Heart left ventricle (tissue), 16 donors: ENCODE measurements around the gene FSTL4. TPM values are rescaled to one million over a fixed set of nuclear protein-coding genes. Genes with fewer than 3 reads are reported as not detected.

ENCODE experiments used
- ATAC-seq, 4 donors: fragments of 200-7000 bp; cut with Tn5 transposase; one replicate each; pipeline ENCODE4 v1.9.1; 2020 to 2022; ENCODE audit warnings: moderate library complexity in 4 of 4, mild to moderate bottlenecking in 3 of 4, moderate number of reproducible peaks in 1 of 4
- DNase-seq, 5 donors: peaks; one replicate each; pipeline ENCODE4 v3.0.0-alpha.2; 2020
- H3K27ac ChIP-seq, 12 donors: fragments of 200-600 bp; sonication (generic) in 4 of 12; one replicate each; pipeline versions ENCODE4 v1.5.0 to v1.8.0; 2016 to 2022; ENCODE audit warnings: mild to moderate bottlenecking in 2 of 12
- H3K27me3 ChIP-seq, 9 donors: fragments of 200-600 bp; sonication (generic) in 2 of 9; one replicate each; pipeline versions ENCODE4 v1.5.1 to v1.8.0; 2016 to 2022; ENCODE audit warnings: mild to moderate bottlenecking in 3 of 9
- H3K36me3 ChIP-seq, 9 donors: fragments of 200-600 bp; sonication (generic) in 2 of 9; one replicate each; pipeline versions ENCODE4 v1.5.0 to v1.8.0; 2018 to 2022; ENCODE audit warnings: mild to moderate bottlenecking in 2 of 9
- H3K4me1 ChIP-seq, 12 donors: fragments of 200-600 bp; sonication (generic) in 4 of 12; one replicate each; pipeline versions ENCODE4 v1.5.0 to v1.8.0; 2016 to 2022; ENCODE audit warnings: mild to moderate bottlenecking in 3 of 12
- H3K4me3 ChIP-seq, 12 donors: fragments of 200-600 bp; sonication (generic) in 4 of 12; one replicate each; pipeline versions ENCODE4 v1.5.0 to v1.8.0; 2017 to 2022; ENCODE audit warnings: mild to moderate bottlenecking in 9 of 12, moderate library complexity in 4 of 12
- H3K9me3 ChIP-seq, 12 donors: fragments of 200-600 bp; sonication (generic) in 4 of 12; one replicate each; pipeline versions ENCODE4 v1.5.0 to v1.8.0; 2016 to 2022; ENCODE audit warnings: mild to moderate bottlenecking in 1 of 12
- POLR2A ChIP-seq, 2 donors: fragments of 450-650 bp; IDR thresholded peaks; one replicate each; pipeline ENCODE4 v1.6.1; 2017; ENCODE audit warnings: antibody characterized with exemption in 2 of 2, mild to moderate bottlenecking in 2 of 2, moderate library complexity in 2 of 2
- WGBS, 4 donors: extraction: QIAGEN DNeasy Blood & Tissue Kit in 2 of 4; methylation state at CpG; one replicate each; pipeline versions ENCODE4 v1.1.5 to v1.1.7; 2013 to 2018; 5-methylcytosine and 5-hydroxymethylcytosine counted together
- intact Hi-C, 10 donors: fragments of 100-400 bp; cut with DNase I; formaldehyde crosslinking; loops; one replicate each; pipeline versions ENCODE4 v1.11.1 to v1.14.2; 2022
- polyA plus RNA-seq, 2 donors: library from polyadenylated mRNA; stranded (reverse); fragments of 200-250 nt; gene quantifications; one replicate each; pipeline ENCODE4 v1.2.3, GENCODE V29; 2013
- total RNA-seq, 9 donors: library from RNA; depleted of rRNA in 2 of 9; stranded (reverse); fragments of >200 nt in 2 of 9; fragmentation: NEBNext Ultra II Directional in 3 of 9; extraction: Animal tissue kit (Norgen Biotek cat#: 25700) in 3 of 9; gene quantifications; one replicate each; pipeline versions ENCODE4 v1.1.0 to v1.2.4, GENCODE V29; 2016 to 2023
- TF ChIP-seq, protein P1 (sequence below), 12 donors: fragments of 200-600 bp; sonication (generic) in 4 of 12; IDR thresholded peaks; one replicate each; pipeline versions ENCODE4 v1.5.0 to v1.8.0; 2018 to 2022; ENCODE audit warnings: antibody characterized with exemption in 12 of 12, mild to moderate bottlenecking in 5 of 12
- donor health status: ischemic (EF 13 %, LVEDD 7.1; RV severe dilation, severe dysfunction).
- donor health status: healthy with polysubstance abuse.
- donor health status: DM: no; HTN: yes; CAD: no.
- donor health status: DM: no; HTN: no; CAD: no.
- donor health status: ischemic (EF 25% LVEDD 6.9; RV normal size, moderate dysfunction).
- donor health status: ischemic (EF 25% LVEDD 5.7; RV mildly dilated, moderate dysfunction).
- donor health status: healthy.
- donor health status: DM: yes; HTN: yes; CAD: no.
- donor health status: ischemic (EF 35%, LVEDD 5.7; RV mildly dilated, moderate dysfunction).
- donor health status: nonischemic (EF 11% LVEDD 7.7; RV severe dilation, severe dysfunction).
- donor health status: DM: yes; HTN: yes; CAD: no.
- donor health status: PGD.
- donor health status: ischemic (EF 29% LVEDD 5.4; RV normal size, mild dysfunction).
- donor health status: nonischemic (EF 23%, LVEDD 6.1; RV moderate dilation, normal function).

Gene FSTL4
- total and polyA plus RNA-seq, 11 donors: 0.01 to 0.39 (median 0.17) TPM; not detected in 6

DNA sequence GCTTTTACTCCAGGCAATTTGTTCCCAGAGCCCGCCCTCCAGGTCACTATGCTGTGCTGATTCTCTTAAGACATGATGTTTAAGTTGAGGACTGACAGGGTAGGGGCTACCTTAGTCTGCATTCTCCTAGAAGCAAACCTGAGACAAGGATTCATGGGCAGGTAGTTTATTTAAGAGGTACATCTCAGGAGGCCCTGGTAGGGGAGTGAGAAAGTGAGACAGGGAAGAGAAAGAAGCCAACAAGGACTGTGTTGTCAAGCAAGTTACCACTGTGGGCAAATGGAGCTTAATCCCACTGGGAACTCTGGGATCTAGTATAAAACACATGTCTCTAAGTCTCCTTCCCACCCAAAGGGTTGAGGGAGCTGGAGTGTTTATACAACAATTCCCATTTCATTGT, 43.6 kb upstream of the FSTL4 start:
- ATAC-seq (no peak), DNase-seq (no peak)
- no peak overlapping the region for H3K27ac ChIP-seq
- H3K36me3 ChIP-seq: no peaks in the 10 kb centered on the region
- no peaks in the 10 kb centered on the region for H3K4me1 ChIP-seq
- H3K27me3 ChIP-seq: peaks cover 0 to 6% (median 0%) of the 10 kb centered on the region in 9 donors
- 77 to 100% (median 86%) methylated on average over 1 of the region's 1 CpG for WGBS, 4 donors
- peaks cover 0 to 3% (median 0%) of the 10 kb centered on the region in 12 donors for H3K9me3 ChIP-seq
- no peak overlapping the region for H3K4me3 ChIP-seq
- TF ChIP-seq POLR2A (IDR thresholded peaks at IDR 0.05): no peak
- TF ChIP-seq, protein P1, sequence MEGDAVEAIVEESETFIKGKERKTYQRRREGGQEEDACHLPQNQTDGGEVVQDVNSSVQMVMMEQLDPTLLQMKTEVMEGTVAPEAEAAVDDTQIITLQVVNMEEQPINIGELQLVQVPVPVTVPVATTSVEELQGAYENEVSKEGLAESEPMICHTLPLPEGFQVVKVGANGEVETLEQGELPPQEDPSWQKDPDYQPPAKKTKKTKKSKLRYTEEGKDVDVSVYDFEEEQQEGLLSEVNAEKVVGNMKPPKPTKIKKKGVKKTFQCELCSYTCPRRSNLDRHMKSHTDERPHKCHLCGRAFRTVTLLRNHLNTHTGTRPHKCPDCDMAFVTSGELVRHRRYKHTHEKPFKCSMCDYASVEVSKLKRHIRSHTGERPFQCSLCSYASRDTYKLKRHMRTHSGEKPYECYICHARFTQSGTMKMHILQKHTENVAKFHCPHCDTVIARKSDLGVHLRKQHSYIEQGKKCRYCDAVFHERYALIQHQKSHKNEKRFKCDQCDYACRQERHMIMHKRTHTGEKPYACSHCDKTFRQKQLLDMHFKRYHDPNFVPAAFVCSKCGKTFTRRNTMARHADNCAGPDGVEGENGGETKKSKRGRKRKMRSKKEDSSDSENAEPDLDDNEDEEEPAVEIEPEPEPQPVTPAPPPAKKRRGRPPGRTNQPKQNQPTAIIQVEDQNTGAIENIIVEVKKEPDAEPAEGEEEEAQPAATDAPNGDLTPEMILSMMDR (IDR thresholded peaks at IDR 0.05): no peak
- intact Hi-C loops: no loop called here

GRCh38 chr5:133653760-133654049, 41.4 kb upstream of the FSTL4 start:
- Histone ChIP-seq H3K27ac (no peak overlapping the region), H3K36me3 (no peaks in the 10 kb centered on the region), H3K4me1 (no peaks in the 10 kb centered on the region), H3K27me3 (peaks cover 0 to 6% (median 0%) of the 10 kb centered on the region in 9 donors), H3K9me3 (peaks cover 0 to 3% (median 0%) of the 10 kb centered on the region in 12 donors), H3K4me3 (no peak overlapping the region)
- no peak for TF ChIP-seq POLR2A (IDR thresholded peaks at IDR 0.05)
- TF ChIP-seq, protein P1 (IDR thresholded peaks at IDR 0.05): no peak
- intact Hi-C loops: no loop called here
- DNase-seq: no peak
- 55 to 83% (median 73%) methylated on average over 4 of the region's 4 CpGs for WGBS, 4 donors
- no peak for ATAC-seq

DNA sequence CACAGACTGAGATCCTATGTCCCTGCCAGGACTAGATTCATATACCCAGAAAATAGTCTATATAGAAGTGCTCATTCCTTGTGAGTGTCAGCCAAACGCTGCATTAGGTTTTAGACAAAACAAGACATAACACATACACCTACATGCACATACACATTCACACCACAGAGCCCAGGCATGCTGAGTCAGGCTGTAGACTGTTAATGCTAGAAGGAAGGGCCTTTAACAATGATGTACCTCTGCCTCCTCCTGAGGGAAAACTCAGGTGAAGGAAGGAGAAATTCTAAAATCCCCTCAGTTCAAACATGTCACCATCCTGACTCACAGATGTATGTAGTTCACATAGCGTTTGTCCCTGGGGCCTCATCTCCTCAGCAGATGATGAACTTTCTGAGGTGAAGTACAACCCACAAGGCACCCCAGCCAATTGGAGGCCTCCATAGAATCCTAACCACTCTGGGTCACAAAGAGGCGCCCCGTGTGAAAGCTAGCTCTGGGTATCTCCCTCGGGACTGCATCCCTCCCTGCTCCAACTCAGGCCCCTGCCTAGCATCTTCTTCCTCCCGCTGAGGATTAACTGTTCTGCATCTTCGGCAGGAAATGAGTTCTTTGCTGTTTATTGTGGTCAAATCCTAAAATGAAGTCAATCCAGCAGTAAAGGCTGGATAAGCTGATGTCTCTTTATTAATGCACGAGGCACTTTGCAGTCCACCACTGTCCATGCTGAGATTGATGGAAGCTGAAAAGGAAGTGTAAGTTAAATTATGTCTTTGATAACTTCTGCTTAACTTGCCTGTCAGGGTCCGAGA, 40.8 kb upstream of the FSTL4 start:
- 58 to 63% (median 60%) methylated on average over 9 of the region's 9 CpGs for WGBS, 4 donors
- H3K4me1 ChIP-seq: no peaks in the 10 kb centered on the region
- no peaks in the 10 kb centered on the region for H3K36me3 ChIP-seq
- no peak for TF ChIP-seq POLR2A (IDR thresholded peaks at IDR 0.05)
- TF ChIP-seq, protein P1 (IDR thresholded peaks at IDR 0.05): no peak
- DNase-seq (no peak), ATAC-seq (no peak)
- H3K27me3 ChIP-seq: peaks cover 0 to 6% (median 0%) of the 10 kb centered on the region in 9 donors
- H3K4me3 ChIP-seq: no peak overlapping the region
- H3K27ac ChIP-seq: no peak overlapping the region
- H3K9me3 ChIP-seq: peaks cover 0 to 3% (median 0%) of the 10 kb centered on the region in 12 donors
- intact Hi-C loops: no loop called here

DNA sequence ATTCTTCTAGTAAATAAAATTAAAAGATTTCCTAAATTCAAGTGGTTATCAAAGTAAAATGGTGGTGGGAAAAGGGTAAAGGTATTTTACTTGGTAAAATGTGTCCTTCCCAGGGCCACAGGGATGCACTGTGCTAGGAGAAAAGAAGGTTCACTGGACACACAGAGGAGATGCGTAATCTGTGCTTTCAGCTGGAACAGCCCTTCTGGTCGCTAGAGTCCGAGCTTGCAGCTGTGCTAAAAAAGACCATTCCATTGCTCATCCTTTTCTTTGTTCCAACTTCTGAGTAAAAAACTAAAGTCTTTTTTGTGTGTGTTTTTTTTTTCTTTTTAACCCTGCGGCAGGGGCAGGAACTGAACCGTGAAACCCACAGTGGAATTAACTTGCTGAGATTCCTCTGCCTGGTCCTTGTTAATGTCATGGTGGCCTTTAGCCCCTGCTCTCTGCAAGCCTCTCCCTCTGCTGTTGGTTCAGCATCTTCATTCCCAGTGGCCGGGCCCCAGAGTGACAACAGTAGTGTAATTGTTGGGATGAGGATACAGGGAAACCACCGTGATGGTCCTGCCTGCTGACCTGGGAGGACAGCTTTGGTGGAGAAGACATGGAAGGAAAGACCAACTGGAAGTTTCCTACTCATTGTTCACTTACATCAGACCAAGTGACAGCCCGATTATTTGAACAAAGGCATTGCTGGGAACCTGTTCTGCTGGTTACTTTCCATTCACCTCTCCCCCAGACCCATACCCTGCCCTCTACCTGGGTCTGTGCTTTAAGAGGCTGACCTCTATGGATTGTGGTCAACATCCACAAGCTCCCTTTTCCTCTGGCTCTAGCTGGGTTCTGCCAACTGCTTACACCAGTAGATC, 31.9 kb upstream of the FSTL4 start:
- H3K4me1 ChIP-seq: no peaks in the 10 kb centered on the region
- H3K36me3 ChIP-seq: no peaks in the 10 kb centered on the region
- no peak overlapping the region for H3K4me3 ChIP-seq
- H3K27ac ChIP-seq: no peak overlapping the region
- intact Hi-C loops: no loop called here
- DNase-seq (no peak), ATAC-seq (no peak)
- 82 to 84% (median 84%) methylated on average over 8 of the region's 8 CpGs for WGBS, 4 donors
- peaks cover 0 to 19% (median 0%) of the 10 kb centered on the region in 9 donors for H3K27me3 ChIP-seq
- no peak for TF ChIP-seq POLR2A (IDR thresholded peaks at IDR 0.05)
- TF ChIP-seq, protein P1 (IDR thresholded peaks at IDR 0.05): no peak
- H3K9me3 ChIP-seq: no peaks in the 10 kb centered on the region
